Activated T-helper 2 cell treated with anti-CD3 and anti-CD28 coated beads, Interferon-gamma antibody, Interleukin-2, Interleukin-4, amounts not matched to agents 10 μg/mL and 5 μg/mL and 100 μg/mL, durations not matched to agents 14 hours and 24 hours and 36 hours (primary cell): ENCODE measurements around the gene IL18RAP. TPM values are rescaled to one million over a fixed set of nuclear protein-coding genes. Genes with fewer than 3 reads are reported as not detected.

Experiments
- DNase-seq: peaks from one replicate; pipeline ENCODE4 v3.0.0; 2021; ENCODE audit warnings: low spot score
- H3K27ac Mint-ChIP-seq: one replicate; pipeline ENCODE4 v1.8.0; 2021; ENCODE audit warnings: mixed read lengths
- H3K27me3 Mint-ChIP-seq: one replicate; pipeline ENCODE4 v1.8.0; 2021; ENCODE audit warnings: low read depth, mixed read lengths
- H3K36me3 Mint-ChIP-seq: one replicate; pipeline ENCODE4 v1.8.0; 2021; ENCODE audit warnings: low read depth, mixed read lengths
- H3K4me1 Mint-ChIP-seq: one replicate; pipeline ENCODE4 v1.8.0; 2021; ENCODE audit warnings: low read depth, mixed read lengths
- H3K4me3 Mint-ChIP-seq: one replicate; pipeline ENCODE4 v1.8.0; 2021; ENCODE audit warnings: low read depth, mild to moderate bottlenecking, moderate library complexity, mixed read lengths
- H3K9me3 Mint-ChIP-seq: one replicate; pipeline ENCODE4 v1.8.0; 2021; ENCODE audit warnings: mixed read lengths
- intact Hi-C: fragments of 100-400 bp; cut with micrococcal nuclease; formaldehyde crosslinking; loops from one replicate; pipeline ENCODE4 v1.15.1; 2023
- total RNA-seq: library from RNA; stranded (reverse); gene quantifications from 2 replicates; pipeline ENCODE4 v1.2.3, GENCODE V29; 2022

IL18RAP gene
- total RNA-seq, 1 donor from 2014 or later, result 6.8 TPM

DNA sequence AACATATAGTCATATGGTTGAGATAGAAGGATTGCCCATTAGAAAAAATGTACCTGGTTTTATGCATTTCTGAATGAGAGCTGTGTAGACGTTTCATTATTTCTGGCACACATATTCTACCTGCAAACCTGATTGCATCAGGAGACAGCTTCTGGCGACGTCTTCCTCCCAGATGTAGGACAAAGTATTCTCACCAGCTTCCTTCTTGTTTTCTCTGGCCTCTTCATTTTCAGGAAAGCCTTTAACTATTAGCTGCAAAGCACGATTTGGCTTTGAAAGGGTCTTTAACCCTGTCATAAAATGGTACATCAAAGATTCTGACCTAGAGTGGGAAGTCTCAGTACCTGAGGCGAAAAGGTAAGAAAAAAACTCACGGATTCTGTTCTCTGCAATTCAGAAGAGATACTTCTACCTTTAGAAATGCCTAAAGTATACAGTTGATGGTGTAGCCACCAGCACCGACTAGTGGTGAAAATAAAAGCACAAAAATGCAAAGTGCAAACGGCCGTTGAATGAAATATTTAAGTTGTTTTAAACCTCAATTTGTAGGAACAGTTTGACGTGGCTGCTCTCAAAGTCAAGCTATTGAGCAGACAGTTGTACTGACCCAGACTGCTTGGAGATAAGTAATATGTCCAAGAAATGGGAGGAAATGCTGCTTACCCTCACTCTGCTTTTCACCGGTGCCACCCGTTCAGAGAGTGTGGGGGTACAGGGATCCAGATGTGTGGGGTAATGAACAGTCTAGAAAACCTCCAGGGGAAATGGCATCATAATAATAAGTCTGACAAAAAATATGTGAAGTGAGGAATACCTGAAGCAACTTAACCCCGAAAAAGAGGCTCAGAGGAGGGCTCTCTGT, 20.2 kb downstream of the IL18RAP start:
- H3K27me3 Mint-ChIP-seq, result no peaks in the 10 kb centered on the region
- H3K4me3 Mint-ChIP-seq, result peak overlapping the region; percentile 33
- H3K4me1 Mint-ChIP-seq, result peaks cover 13% of the 10 kb centered on the region
- peaks cover 20% of the 10 kb centered on the region for H3K36me3 Mint-ChIP-seq
- peak; percentile 21 for DNase-seq
- intact Hi-C loops, result loop anchor here (2.0 kb wide), 3 partner anchors 86 to 202 kb away; no protein-coding TSS in a partner anchor
- peak overlapping the region; percentile 47 for H3K27ac Mint-ChIP-seq
- H3K9me3 Mint-ChIP-seq, result no peaks in the 10 kb centered on the region

DNA sequence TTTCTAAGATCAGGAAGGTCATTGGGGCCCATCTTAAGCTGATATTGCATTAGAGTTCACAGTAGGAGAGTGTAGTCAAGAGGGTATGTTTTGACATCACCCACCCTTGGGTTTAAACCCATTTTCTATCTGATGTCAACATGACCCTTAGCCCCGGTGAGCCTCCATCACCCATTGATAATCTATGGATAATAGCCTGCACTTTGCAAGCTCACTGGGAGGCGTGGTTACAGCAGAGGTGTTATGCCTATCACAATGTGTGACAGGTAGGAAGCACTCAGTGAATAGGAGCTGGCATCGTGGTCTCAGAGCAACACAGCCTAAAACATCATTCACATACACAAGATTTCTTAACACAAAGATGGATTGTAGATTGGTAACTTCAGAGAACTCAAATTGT, 21.3 kb downstream of the IL18RAP start:
- Mint-ChIP-seq H3K36me3 (peaks cover 20% of the 10 kb centered on the region), H3K27me3 (no peaks in the 10 kb centered on the region), H3K9me3 (no peaks in the 10 kb centered on the region), H3K4me3 (no peak overlapping the region), H3K4me1 (peaks cover 13% of the 10 kb centered on the region), H3K27ac (no peak overlapping the region)
- intact Hi-C loops, result no loop called here
- no peak for DNase-seq

DNA sequence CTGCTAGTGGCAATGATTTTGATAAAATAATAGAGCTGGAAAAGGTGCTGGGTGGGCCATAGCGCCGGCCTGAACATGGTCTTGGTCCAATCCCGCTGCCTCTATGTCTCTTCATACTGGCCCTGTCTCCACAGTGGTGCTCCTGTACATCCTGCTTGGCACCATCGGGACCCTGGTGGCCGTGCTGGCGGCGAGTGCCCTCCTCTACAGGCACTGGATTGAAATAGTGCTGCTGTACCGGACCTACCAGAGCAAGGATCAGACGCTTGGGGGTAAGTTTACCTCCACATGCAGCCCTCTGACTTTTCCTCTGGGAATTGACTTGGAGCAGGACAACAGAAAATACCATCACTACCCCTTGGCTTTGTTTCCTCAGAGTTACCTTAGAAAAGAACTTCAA, 24.0 kb downstream of the IL18RAP start:
- Mint-ChIP-seq H3K36me3 (peaks cover 29% of the 10 kb centered on the region), H3K9me3 (no peaks in the 10 kb centered on the region), H3K27me3 (no peaks in the 10 kb centered on the region), H3K4me1 (peaks cover 14% of the 10 kb centered on the region), H3K4me3 (no peak overlapping the region), H3K27ac (no peak overlapping the region)
- intact Hi-C loops, result loop anchor here (5.0 kb wide), 1 partner anchor 1030 kb away; no protein-coding TSS in a partner anchor
- no peak for DNase-seq

DNA sequence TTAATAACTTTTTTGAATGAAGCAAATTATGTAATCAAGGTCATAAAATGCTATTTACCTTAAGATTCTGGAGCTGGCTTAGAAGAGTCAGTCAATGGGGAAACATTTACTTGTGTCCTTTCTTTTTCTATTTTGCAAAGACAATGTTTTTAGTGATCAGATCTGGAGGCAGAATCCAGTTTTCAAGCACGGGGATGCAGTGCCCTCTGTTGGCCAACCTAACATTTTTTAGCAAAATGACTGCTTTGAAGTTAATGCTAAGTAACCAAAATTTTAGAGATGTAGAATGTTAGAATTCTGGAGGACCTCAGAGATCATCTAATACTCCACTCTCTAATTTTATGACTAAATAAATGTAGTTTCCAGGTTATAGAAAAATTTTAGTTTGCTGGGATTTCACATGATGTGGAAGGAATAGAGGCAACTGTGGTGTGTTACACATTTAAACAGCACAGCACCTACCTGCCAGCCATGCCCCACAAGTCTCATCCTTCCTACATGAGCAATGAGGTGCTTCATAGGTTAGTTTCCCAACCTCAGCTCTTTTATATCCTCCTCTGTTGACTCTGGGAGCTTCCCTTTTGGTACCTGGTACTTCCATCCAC, 26.5 kb downstream of the IL18RAP start:
- Mint-ChIP-seq H3K27ac (no peak overlapping the region), H3K36me3 (peaks cover 33% of the 10 kb centered on the region), H3K27me3 (no peaks in the 10 kb centered on the region), H3K4me3 (no peak overlapping the region), H3K4me1 (peaks cover 8% of the 10 kb centered on the region), H3K9me3 (no peaks in the 10 kb centered on the region)
- intact Hi-C loops, result loop anchor here (1.0 to 5.0 kb wide), 4 partner anchors 93 to 1032 kb away; no protein-coding TSS in a partner anchor
- DNase-seq, result peak; percentile 50

DNA sequence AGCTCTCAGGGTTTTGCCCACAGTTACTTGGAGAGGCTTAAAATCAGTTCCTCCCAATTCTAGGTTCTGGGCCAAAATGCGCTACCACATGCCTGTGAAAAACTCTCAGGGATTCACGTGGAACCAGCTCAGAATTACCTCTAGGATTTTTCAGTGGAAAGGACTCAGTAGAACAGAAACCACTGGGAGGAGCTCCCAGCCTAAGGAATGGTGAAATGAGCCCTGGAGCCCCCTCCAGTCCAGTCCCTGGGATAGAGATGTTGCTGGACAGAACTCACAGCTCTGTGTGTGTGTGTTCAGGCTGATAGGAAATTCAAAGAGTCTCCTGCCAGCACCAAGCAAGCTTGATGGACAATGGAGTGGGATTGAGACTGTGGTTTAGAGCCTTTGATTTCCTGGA, 29.0 kb downstream of the IL18RAP start:
- peaks cover 4% of the 10 kb centered on the region for H3K9me3 Mint-ChIP-seq
- no peak for DNase-seq
- H3K4me1 Mint-ChIP-seq, result peaks cover 14% of the 10 kb centered on the region
- no peak overlapping the region for H3K27ac Mint-ChIP-seq
- peaks cover 21% of the 10 kb centered on the region for H3K36me3 Mint-ChIP-seq
- peaks cover 5% of the 10 kb centered on the region for H3K27me3 Mint-ChIP-seq
- no peak overlapping the region for H3K4me3 Mint-ChIP-seq
- intact Hi-C loops, result no loop called here

DNA sequence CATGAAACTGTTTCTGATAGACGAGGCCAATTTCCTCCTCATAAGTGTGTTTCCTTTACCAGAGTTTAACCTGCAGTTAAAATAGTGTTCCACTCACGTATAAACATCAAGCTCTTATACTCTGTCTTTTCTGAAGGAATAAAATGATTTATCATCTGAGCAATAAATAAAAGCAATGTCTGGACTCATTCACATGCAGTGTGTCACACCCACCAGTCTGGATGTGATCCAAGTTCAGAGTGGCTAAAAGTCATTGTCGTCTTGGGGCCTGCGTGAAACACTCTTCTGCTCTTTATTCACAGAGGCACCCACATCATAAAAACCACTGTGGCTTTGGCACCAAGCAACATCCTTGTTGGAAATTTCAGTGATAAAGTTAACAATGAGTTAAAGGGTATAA, 30.5 kb downstream of the IL18RAP start:
- DNase-seq, result no peak
- Mint-ChIP-seq H3K4me1 (peaks cover 14% of the 10 kb centered on the region), H3K27ac (no peak overlapping the region), H3K4me3 (no peak overlapping the region), H3K9me3 (peaks cover 4% of the 10 kb centered on the region), H3K36me3 (peaks cover 16% of the 10 kb centered on the region), H3K27me3 (peaks cover 7% of the 10 kb centered on the region)
- intact Hi-C loops, result no loop called here

DNA sequence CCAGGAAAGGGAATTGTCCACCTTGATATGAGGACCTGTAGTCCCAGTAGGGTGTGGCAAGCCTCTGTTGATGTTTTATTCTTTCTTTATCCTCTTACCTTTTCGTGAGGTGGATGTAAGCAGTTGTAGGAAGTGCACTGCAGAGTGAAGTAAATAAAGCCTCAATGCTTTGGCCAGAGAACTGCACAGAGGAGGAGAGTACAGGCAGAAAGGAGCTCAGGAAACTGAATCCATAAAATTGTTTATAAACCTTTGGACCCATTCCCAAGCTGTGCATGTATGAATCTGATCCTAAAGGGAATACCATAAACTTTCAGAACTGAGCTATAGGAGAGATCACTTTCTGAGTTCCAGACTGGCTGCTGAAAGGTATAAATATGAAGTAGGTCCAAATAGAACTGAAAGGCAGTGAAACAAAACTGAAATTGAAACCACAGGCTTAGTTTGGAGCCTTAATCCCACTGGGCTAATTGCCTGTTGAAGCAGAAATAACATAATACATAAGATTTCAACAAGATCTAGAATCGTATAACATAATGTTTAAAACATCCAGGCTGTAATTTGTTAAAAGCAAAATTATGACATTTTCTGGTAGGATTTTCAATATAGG, 32.2 kb downstream of the IL18RAP start:
- Mint-ChIP-seq H3K36me3 (peaks cover 12% of the 10 kb centered on the region), H3K4me3 (no peak overlapping the region), H3K9me3 (peaks cover 4% of the 10 kb centered on the region), H3K27ac (no peak overlapping the region), H3K4me1 (peaks cover 13% of the 10 kb centered on the region), H3K27me3 (peaks cover 21% of the 10 kb centered on the region)
- intact Hi-C loops, result no loop called here
- DNase-seq, result no peak

DNA sequence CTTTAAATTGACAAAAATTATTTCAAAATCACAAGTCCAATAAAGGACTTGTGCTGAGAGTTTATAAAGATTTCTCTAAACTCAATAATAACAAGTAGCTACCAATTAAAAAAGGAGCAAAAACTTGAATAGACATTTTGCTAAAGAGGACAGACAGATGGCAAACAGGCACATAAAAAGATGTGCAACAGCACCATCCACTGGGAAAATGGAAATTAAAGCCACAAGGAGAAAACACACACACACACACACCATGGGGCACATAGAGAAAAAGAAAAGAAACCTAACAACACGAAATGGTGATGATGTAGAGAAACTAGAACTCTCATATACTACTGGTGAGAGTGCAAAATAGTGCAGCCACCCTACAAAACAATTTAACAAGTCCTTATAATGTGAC, 37.5 kb downstream of the IL18RAP start:
- Mint-ChIP-seq H3K27ac (no peak overlapping the region), H3K36me3 (no peaks in the 10 kb centered on the region), H3K9me3 (peaks cover 4% of the 10 kb centered on the region), H3K4me1 (no peaks in the 10 kb centered on the region), H3K27me3 (peaks cover 45% of the 10 kb centered on the region), H3K4me3 (no peak overlapping the region)
- intact Hi-C loops, result no loop called here
- no peak for DNase-seq

DNA sequence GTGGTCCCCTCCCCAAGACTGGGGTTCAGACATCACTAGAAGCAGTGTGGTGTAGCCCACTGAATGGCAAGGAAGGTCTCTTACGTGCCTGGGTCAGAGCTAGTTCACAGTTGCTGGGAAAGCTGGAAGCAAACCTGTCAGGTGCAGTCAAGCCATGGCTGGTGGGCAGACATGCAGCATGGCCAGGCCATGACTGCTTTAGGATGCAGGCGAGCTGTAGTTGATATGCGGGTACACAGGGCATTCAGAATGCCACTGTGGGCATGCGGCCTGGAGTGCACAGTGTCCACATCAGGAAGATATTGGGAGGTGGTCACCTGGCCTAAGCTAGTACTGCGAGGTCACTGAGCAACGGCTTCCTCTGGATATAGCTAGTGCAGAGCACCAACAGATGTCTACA, 38.2 kb downstream of the IL18RAP start:
- intact Hi-C loops, result no loop called here

DNA sequence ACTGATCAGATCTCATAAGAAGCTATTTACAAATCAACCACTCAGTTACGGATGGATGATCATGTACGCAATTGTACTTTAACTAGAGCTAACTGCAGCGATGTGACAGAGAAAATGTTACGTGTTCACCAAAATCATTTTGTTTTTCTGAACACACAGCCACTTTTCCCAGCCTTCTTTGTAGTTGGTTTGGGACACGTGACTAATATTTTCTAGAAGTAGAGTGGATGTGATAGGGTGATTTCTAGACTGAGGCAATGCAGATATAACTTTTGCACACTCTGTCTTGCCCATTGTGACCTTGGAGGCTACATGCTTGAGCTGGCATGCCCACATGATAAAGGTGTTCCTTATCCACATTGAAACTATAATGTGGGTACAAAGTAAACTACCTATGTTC, 40.2 kb downstream of the IL18RAP start:
- no peaks in the 10 kb centered on the region for H3K36me3 Mint-ChIP-seq
- no peak overlapping the region for H3K4me3 Mint-ChIP-seq
- peaks cover 57% of the 10 kb centered on the region for H3K27me3 Mint-ChIP-seq
- no peaks in the 10 kb centered on the region for H3K4me1 Mint-ChIP-seq
- no peak overlapping the region for H3K27ac Mint-ChIP-seq
- DNase-seq, result no peak
- H3K9me3 Mint-ChIP-seq, result no peaks in the 10 kb centered on the region
- intact Hi-C loops, result no loop called here

More for the DNA sequence above, 38.2 kb downstream of the IL18RAP start:
- H3K4me1 Mint-ChIP-seq, result no peaks in the 10 kb centered on the region
- no peak for DNase-seq
- H3K9me3 Mint-ChIP-seq, result no peaks in the 10 kb centered on the region
- no peaks in the 10 kb centered on the region for H3K36me3 Mint-ChIP-seq
- H3K27ac Mint-ChIP-seq, result no peak overlapping the region
- peaks cover 45% of the 10 kb centered on the region for H3K27me3 Mint-ChIP-seq
- H3K4me3 Mint-ChIP-seq, result no peak overlapping the region

DNA sequence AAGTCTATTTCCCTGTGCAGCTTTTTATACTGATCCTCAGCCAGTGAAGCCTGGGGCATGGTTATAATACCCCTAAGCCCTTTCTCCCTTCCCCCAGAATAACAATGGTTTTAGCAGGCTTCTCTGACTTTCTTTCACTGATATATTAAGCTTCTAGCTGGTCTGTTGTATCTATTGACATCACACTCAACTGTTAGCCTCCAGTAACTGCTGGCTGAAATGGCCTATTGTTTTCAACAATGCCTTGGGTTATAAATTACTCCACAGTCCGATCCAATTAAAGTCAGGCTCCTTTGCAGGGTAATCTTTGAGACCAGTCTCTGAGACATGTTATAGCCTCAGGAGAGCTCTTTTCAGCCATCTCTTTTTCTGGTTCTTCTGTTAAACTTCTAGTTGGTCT, 47.2 kb downstream of the IL18RAP start:
- intact Hi-C loops, result loop anchor here (5.0 kb wide), 1 partner anchor 232 kb away; no protein-coding TSS in a partner anchor
- no peak overlapping the region for H3K4me3 Mint-ChIP-seq
- H3K27me3 Mint-ChIP-seq, result peaks cover 57% of the 10 kb centered on the region
- no peak overlapping the region for H3K27ac Mint-ChIP-seq
- H3K9me3 Mint-ChIP-seq, result peaks cover 12% of the 10 kb centered on the region
- no peaks in the 10 kb centered on the region for H3K36me3 Mint-ChIP-seq
- no peak for DNase-seq
- H3K4me1 Mint-ChIP-seq, result no peaks in the 10 kb centered on the region

DNA sequence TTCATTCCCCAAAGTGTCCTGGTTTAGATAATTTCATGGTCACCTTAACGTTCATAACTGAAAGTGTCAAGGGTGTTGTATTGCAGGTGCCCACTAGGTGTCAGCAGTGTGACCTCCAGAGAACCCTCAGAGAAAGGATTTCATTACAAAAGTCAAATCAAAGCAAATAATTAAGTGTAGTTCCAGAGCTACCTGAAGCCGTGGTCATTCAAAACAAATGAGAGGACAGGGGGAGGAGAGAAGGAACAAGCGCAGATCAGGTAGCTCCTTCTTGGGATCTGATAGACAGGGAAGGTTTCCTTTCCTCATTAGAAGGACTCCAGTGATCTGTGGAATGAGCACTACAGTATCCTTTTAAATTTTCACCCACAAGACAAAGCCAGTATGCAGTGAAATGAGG, 50.1 kb downstream of the IL18RAP start, which contains the start of gene SLC9A4:
TSS of gene SLC9A4 (plus strand) at position 207 of the 400 bp plus-strand sequence. CDS start 534 bp downstream, outside the sequence.
- no peaks in the 10 kb centered on the region for H3K36me3 Mint-ChIP-seq
- H3K9me3 Mint-ChIP-seq, result peaks cover 12% of the 10 kb centered on the region
- H3K4me3 Mint-ChIP-seq, result no peak within 1 kb of the TSS
- H3K27ac Mint-ChIP-seq, result no peak within 1 kb of the TSS
- peak; percentile 13 for DNase-seq
- H3K27me3 Mint-ChIP-seq, result peaks cover 50% of the 10 kb centered on the region
- H3K4me1 Mint-ChIP-seq, result no peaks in the 10 kb centered on the region
- intact Hi-C loops, result loop anchor here (1.0 to 5.0 kb wide), 3 partner anchors 119 to 229 kb away; no protein-coding TSS in a partner anchor
